HG03039 (cell line): ENCODE measurements around the gene PLAA.

Source experiments
- ATAC-seq: cut with Tn5 transposase; IDR thresholded peaks from one replicate; pipeline ENCODE4 v1.9.1; 2021; ENCODE audit warnings: mild to moderate bottlenecking, moderate library complexity; ENCODE audit not compliant: unreplicated experiment

The PLAA gene

DNA sequence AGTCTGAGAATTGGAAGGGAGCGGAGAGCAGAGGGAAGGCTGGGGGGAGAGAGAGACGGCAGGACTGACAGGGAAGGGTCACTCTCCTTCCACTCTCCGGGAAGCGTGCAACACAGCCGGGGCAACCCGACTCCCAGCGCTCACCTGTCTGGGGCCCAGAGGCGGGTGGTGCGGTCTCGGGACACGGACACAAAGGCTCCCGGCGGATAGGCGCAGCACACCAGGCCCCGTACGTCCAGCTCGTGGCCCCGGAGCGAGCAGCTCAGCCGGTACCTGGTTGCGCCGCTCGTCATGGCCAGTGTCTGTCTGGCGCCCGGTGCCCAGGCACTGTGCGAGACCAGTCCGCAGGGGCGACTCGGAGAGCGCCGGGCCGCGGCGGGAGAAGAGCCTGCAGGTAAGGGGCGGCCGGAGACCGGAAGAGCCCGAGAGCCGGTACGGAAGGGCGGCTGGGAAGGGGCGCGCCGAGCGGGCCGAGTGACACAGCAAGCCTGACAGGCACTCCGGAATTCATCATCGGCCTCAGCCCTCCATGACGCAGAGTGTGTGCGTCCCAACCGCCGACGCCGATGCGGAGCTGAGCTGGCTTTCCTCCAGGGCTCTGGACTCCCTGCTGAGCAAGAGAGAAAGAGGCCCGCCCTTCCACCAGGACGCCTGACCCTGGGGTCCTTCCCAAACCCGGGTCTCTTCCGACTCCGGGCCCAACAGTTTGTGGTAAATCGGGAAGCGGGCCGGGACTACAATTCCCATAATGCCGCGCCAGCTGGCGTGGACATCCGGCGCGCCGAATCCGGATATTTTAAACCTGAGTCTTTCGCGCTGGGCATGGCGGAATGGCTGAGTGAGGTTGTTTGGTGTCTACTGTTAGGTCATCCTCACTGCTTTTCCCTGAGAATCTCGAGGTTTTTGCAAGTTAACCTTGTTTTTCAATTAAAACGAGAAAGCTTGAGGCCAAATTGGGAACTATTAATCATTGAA is at the start of gene PLAA:
PLAA (minus strand) TSS at position 490 of the 975 bp plus-strand sequence; CDS start at position 293, 197 bp downstream.
- ATAC-seq, result peak; percentile 99

DNA sequence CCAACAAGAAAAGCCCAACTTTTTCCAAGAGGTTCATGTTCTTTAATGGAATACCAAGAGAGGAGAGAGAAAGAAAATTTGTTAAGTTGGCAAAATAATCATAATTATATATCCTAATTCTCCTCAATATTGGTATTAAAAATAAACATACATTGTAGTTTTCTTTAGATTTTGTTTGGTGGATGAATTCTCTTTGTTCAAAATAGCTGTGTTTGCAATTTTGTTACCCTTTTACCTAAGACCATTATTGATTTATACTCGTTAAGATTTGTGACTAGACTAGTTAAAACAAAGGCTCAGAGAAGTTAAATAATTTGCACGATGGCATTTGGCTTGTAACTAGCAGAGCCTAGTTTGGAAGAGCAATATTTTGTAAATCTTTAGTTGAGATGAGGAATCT is 48.8 kb upstream of the PLAA start:
- ATAC-seq, result no peak

DNA sequence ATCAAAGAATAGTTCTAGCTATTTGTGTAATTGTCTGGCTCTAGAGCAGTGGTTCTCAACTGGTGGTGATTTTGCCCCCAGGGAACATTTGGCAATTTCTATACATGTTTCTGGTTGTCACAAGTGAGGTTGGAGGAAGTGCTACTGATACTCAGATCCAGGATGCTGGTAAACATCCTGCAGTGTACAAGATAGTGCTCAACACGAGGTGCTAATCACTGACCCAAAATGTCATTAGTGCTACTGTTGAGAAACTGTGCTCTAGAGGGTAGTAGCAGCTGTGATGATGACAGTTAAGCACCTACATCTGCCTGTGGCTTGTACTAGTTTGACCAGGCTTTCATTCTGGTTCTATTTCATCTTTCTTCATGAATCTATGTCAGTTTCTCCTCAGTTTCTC is 36.3 kb upstream of the PLAA start:
- ATAC-seq, result no peak

DNA sequence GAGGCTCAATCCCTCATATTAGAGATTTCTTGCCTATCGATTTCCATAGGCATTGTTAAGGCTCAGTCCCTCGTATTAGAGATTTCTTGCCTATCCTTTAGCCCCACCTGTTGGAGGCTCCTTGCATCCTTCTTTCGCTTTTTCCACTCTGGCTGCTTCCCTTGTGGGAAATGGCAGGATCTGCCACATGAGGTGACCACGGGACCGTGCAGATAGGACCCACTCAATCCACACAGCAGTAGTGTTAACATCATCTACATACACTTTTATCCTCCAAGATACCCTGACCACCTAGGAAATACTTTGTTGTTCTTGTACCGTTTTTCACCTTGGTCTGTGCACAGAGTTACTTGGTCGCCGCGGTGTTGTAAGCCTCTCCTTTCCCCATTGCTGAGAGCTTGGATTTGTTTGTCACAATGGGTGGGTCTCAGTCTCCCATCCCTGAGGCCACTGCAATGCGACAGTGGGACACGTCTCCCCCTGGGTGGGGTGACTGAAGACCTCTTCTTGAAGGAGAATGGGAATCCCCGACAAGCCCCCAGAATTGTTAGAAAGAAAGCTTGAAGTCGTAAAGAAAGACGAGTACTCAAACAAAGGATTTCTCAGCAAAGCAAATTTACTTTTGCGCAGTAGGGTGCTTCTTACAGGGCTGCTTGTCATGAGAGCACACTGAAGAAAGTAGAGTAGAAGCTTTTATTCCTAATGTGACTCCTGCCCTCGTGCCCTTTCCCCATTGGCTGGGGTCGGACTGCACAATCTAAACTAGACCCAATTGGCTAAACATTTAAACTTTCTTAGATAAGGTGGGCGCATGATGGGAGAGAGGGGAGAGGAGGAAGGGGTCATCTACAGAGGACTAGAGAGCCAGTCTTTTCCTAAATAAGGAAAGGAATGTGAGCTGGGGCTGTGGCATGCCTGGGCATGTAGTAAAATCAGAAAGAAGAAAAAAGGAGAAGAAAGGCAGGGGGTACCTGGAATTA is 29.0 kb upstream of the PLAA start:
- no peak for ATAC-seq

DNA sequence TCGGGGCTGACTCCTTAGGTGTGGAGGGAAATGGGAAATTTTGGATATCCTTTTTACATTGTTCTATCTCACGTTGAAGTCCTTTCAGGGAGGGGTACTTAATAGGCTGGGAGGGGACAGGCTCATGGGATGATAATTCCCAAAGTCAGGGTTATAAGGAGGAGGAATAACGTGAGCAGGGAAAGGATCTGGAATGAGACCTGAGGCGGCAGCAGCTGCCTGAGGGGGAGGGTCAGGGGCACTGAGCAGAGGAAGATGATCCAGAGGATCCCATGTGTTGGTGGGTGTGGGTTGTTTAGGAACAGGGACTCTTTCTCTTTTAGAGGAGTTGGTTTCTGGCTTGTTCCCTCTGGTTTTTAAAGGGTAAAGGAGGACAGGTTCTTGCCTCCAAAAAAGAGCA is 27.9 kb upstream of the PLAA start:
- ATAC-seq, result no peak

DNA sequence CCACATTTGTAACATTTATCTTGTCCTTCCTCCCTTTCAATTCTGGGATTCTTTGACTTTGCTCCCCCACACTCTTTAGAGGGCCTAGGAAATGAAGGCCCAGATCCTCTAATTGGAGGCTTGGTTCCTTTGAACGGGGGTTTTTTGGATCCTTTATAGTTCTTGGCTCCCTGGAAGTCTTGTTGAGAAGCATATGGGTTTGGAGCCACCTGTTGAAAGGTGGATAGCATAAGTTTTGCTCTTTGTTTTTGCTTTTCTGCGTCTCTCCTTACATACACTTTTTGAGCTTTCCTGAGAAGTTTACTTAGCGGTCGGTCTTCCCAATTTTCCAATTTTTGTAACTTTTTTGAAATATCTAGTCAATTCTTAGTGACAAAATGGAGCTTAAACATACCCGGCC is 26.9 kb upstream of the PLAA start:
- ATAC-seq, result no peak

DNA sequence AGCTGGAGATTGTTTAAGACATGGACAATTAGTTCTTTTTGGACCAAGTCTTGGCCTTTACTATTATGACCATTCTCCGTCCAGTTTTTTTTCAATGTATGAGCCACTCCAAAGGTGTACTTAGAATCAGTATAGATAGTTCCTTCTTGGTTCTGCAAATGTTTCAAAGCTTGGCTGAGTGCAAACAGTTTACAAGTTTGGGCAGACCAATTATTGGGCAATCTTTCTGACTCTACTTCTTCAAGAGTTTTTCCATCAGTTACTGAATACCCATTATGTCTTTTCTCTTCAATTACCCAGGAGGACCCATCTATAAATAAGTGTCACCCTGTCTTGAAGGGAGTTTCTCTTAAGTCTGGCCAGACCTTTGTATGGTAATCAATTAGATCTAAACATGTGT is 24.7 kb upstream of the PLAA start:
- no peak for ATAC-seq

DNA sequence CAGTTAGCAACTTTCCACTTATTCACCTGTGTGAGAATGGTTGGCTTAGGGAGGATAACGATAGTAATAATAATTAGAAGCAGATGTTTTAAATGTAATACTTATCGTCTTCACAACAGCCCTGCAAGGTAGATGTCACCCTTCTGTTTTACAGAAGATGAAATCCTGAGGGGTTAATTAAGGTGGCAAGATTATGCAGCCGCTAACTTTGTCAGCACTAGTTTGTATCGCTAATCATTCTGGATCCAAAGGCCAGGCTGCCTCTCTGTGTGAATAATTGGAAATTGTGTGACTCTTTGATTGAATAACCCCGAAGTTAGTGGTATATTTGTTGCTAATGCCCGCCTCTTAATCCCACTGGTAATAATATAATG is 9.8 kb upstream of the PLAA start:
- no peak for ATAC-seq

DNA sequence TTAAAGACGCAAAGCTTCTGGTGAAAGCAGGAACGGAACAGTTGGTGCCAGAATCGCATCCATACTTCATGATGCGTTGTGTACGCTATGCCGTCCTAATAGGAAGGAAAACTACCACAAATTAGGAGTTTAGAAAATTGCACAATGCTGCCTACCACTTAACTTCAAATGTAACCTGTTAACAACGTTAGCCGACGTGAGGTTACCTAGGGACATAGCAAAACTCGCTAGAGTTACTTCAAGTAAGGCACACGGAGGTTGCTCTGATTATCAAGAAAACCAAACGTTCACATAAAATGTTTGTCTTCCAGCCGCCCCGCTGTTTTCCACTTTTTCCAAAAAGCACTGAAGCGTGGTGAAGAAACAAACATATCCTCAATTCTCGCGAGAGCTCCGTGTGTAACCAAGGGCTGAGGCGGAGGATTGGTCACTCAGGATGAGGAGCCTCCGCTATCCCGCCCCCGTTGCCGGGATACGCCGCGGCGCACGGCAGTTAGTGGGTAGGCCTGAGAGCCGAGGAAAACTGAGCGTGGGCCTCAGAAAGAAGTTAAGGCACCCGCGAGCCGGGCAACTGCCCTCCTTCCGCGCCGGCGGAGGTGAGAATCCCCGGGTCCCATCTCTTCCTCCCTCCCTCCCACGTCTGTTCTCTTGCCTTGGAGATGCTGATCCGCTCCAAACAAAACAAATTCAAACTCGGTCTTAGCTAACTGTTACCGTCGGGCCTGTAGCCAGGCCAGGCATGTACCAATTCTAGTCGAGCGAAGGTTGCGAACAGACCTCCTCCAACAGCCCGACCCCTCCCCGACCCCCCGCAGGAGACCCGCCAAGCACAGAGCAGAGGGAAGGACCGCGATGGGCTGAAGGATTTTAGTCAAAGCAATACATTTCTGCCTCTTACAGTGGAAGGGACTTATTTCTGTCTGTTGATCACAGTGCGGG is 9.1 kb upstream of the PLAA start, which contains the start of gene IFT74:
IFT74 (plus strand) TSS at position 492 of the 939 bp plus-strand sequence. CDS start 5,556 bp downstream, outside the sequence.
- peak; percentile 99 for ATAC-seq

DNA sequence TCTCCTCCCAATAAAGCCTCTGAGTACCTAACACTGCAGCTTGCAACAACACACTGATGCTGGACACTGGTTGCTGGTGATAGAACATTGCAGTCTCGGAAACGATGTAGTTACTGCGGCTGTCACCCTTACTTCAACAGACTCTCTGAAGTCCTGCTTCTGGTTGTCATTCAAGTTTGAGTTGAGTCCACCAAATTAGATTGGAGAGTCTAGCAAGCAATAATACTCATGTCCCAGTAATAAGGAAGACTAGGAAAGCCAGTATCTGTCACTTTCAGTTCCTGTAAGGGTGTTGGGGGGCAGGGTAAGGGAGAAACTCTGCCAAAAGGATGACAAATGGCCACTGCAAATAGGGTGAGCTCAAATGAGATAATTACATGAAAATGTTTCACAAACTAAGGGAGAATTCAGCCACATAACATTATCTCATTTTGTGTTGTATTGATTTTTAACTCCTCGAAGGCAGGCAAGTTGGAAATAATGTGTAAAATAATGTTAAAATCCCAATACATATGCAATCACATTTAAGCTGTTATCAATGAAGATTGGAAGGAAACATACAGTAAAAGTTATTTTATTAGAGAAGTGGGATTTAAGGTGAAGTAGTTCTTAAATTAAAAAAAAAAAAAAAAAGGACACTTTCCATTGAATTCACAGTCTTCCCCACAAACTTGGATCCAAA is 8.3 kb upstream of the PLAA start:
- ATAC-seq, result no peak

DNA sequence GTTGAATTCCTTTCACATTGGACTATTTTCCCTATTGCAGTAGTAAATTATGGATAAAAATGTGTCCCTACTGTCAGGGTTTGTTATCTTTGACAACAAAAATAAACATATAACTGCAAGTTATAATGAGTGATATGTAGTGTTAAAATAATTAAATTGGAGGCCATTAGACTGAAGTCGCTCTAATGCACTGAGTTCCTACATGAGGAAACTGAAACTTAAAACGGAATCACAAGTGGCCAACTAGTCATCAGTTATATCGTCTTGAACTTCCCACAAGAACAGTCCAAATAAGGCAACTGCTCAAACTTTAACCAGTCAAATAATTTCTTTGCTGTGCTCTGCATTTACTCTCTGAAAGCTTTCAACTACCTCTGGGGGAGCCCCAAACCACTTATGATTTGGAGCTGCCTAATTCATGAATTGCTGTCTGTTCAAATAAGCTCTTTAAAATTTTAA is 7.0 kb upstream of the PLAA start:
- ATAC-seq, result peak; percentile 27

DNA sequence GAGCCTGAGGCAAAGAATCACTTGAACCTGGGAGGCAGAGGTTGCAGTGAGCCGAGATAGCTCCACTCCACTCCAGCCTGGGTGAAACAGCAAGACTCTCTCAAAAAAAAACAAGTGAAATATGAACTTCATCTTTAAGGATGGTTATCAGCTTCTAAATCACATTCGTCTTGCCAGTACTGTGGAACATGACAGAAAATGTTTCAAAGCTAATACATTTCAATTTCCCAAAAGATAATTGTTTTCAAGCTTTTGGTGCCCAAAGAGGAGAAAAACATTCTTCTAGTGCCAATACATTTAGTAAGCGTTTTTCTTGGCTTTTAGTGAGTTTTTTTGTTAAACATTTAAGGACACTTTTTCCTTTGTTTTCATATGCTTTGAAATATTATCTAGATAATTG is 4.8 kb upstream of the PLAA start:
- ATAC-seq, result no peak

DNA sequence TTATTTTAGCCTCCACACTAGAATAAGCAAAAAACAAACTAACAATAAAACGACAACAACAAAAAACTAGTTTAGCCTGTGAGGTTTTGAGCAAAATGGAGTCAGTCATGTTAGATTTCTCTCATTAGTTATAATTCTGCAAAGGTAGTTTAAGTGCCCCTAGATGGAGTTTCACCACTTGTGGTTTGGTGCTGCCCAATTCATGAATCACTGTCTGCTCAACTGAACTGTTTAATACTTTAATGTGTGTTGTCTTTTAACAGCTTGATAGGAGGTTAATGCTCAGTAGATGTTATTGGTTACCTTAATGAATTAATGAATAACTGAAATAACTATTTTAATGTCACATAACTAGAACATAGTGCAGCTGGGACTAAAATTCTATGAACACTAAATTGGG is 3.5 kb upstream of the PLAA start:
- ATAC-seq, result no peak

DNA sequence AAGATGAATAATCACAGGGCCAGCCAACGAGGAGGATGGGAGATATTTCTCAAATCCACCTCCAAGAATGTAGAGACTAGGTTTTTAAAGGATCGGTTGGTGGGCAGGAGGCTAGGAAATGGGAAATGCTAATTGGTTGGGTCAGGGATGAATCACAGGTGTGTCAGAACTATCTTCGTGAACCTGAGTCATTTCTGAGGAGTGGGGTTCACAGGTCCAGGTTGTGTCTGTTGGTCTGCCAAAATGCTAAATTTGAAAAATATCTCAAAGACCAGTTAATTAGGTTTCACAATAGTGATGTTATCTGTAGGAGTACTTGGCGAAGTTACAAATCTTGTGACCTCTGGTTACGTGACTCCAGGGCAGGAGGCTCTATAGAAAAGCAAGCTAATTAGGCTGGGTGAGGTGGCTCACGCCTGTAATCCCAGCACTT is 2.6 kb upstream of the PLAA start:
- no peak for ATAC-seq

DNA sequence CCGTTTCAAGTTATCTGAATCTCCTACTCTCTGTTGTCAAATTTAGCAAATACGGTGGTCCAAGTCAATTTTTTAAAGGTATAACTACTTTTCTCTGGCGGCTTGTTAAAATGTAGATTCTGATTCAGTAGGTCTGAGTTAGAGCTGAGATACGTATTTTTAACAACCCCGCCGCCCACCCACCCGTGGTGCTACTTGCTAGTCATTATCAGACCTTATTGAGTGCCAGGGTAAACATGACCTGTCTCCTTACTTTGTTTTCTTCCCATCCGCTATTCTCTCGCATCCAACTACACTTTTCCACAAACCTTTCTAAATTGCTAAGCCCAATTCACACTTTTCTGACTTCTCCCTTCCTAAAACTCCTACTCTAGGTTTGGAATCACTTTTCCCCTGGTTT is 694 bp upstream of the PLAA start:
- no peak for ATAC-seq

DNA sequence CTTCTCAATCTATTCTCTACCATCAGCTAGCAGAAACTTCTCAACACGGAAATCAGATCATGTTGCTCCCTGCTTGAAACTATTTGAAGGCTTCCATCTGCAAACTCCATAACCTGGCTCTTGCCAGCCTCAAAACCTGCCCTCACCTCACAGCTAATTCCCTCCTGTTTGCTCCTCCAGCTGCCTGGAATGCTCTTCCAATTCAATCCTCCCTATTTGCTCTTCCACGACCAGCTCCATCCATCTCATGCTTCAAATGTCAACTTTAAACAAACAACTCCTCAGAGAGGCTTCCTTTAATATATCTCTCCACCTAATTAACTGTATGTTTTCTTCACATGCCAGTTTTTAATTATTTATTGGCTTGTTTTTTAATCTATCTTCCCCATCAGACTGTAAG is 1.5 kb downstream of the PLAA start:
- no peak for ATAC-seq

DNA sequence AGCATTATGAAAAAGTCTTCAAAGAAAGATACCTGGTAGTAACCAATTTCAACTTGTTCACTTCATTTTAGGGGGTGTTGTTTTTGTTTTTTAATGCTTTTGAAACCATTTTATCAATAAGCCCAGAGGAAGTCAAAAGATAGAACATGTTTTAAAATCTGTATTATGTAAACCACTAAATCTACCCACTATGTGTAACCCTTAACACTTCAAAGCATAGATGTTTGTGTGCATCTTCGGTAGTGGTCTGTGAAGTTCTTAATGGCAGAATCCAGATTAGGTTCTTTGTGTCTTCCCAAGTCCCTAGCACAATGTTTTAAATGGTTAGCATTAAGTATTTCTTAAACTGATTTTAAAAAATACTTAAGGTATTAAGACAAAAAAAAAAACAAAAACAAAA is 6.3 kb downstream of the PLAA start:
- ATAC-seq, result no peak

DNA sequence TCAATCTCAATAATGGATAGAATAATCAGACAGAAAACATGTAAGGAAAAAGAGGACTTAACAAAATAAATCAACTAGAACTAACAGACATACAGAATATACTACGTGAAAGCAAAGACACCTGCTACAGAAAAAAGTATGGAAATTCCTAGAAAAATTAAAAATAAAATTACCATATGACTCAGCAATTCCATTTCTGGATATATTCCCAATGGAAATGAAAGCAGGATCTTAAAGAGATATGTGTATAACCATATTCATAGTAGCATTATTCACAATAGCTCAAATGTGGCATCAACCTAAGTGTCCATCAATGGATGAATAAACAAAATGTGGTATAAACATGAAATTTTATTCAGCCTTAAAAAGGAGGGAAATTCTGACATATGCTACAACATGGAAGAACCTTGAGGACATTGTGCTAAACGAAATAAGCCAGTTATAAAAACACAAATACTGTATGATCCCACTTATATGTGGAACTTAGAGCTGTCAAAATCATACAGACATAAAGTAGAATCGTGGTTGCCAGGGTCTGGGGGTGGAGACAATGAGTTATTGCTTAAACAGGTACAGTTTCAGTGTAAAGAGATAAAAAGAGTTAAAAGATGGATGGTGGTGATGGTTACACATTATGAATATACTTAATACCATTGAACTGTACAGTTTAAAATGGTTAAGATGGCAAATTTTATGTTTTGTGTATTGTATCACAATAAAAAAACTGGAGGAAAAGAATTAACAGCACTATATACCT is 6.9 kb downstream of the PLAA start:
- no peak for ATAC-seq

DNA sequence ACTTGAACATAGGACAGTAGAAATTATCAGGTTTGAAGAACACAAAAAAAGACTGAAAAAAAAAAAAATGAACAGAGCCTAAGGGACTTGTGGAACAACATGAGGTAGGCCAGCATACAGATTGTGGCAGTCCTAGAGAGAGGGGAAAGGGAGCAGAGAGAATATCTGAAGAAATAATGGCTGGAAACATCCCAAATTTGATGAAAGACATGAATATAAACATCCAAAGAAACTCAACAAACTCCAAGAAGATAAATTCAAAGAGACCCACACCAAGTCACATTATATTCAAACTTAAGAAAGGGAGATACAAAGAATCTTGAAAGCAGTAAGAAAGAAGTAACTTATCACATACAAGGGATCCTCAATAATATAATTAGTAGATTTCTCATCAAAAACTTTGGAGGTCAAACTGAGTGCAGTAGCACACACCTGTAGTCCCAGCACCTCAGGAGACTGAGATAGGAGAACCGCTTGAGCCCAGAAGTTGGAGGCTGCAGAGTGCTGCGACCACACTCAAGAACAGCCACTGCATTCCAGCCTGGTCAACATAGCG is 9.1 kb downstream of the PLAA start:
- ATAC-seq, result no peak
